Calu3 (cell line): Measurements from ENCODE around the gene TDRD9. TPM values are rescaled to one million over a fixed set of nuclear protein-coding genes. Genes with fewer than 3 reads are reported as not detected.
A peak's percentile ranks its signal among the peaks of the same experiment; 100 is the strongest.

Experiments
- BruUV-seq: library from RNA; stranded (reverse); fragments of 400-500 nt; replicated peaks from 2 replicates; lab custom pipeline; 2021; lab: Mats Ljungman, UMichigan
- CTCF ChIA-PET: fragments of 300-600 bp; sonication (Branson Sonifier 250); formaldehyde crosslinking; loops from one replicate; lab custom pipeline; 2022; ENCODE audit warnings: antibody characterized with exemption; lab: Charles Lee
- DNase-seq: peaks from one replicate; pipeline ENCODE4 v3.0.0; 2022
- H3K27ac Mint-ChIP-seq: one replicate; pipeline ENCODE4 v1.8.0; 2022; ENCODE audit warnings: mixed read lengths; ENCODE audit not compliant: unreplicated experiment
- H3K27me3 Mint-ChIP-seq: one replicate; pipeline ENCODE4 v1.8.0; 2022; ENCODE audit warnings: mixed read lengths; ENCODE audit not compliant: unreplicated experiment
- H3K36me3 Mint-ChIP-seq: one replicate; pipeline ENCODE4 v1.8.0; 2022; ENCODE audit warnings: mild to moderate bottlenecking, moderate library complexity, mixed read lengths; ENCODE audit not compliant: insufficient read depth, unreplicated experiment
- H3K4me1 Mint-ChIP-seq: one replicate; pipeline ENCODE4 v1.8.0; 2022; ENCODE audit warnings: mild to moderate bottlenecking, low read depth, mixed read lengths; ENCODE audit not compliant: unreplicated experiment
- H3K4me3 Mint-ChIP-seq: one replicate; pipeline ENCODE4 v1.8.0; 2022; ENCODE audit warnings: mild to moderate bottlenecking, low read depth, moderate library complexity, mixed read lengths; ENCODE audit not compliant: unreplicated experiment
- H3K9me3 Mint-ChIP-seq: one replicate; pipeline ENCODE4 v1.8.0; 2022; ENCODE audit warnings: low read depth, mixed read lengths; ENCODE audit not compliant: unreplicated experiment
- intact Hi-C: fragments of 100-400 bp; cut with micrococcal nuclease; formaldehyde crosslinking; loops from one replicate; pipeline ENCODE4 v1.10.0; 2022; ENCODE audit not compliant: unreplicated experiment
- total RNA-seq: library from RNA; stranded (reverse); gene quantifications from 2 replicates; pipeline ENCODE4 v1.2.3, GENCODE V29; 2022
- TF ChIP-seq, protein P1 (sequence below): fragments of 200-600 bp; IDR thresholded peaks from one replicate; pipeline ENCODE4 v1.8.0; 2022; ENCODE audit warnings: antibody characterized with exemption; ENCODE audit not compliant: unreplicated experiment

TDRD9 gene
- total RNA-seq, 1 experiment from 2014 or later, result not detected

DNA sequence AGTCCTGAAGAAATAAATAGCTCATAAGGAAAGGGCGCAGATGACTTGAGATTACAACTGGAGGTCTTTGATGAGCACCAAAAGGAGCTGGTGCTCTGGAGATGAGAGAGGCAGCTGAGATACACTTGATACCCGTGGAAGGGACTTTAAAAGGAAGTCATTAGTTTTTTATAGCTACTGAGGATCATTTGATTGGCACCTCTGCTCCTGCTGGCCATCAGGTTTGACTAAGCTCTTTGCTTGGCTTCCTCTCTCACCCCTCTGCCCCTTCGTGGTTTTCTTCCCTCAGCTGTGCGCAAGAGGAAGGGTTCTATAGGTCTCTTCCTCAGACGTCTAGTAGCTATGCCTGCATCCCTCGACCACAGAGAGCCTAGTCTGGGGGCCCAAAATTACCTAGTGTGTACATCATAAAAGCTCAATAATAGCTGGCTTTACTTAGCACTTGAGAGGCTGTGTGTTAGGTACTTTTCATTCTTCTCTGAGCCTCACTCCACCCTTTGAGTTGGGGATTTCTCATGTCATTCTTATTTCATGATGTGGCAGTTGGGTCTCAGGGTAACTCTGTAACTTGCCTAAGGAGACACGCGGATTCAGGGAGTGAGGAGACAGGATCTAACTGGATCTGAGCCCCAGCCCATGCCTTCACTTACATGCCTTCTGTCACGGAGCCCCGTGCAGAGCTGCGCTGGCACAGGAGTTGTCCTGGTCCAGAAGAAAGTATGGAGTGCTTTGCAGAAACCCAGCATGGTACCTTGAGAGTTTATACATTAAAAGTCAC is 88.8 kb downstream of the TDRD9 start:
- Mint-ChIP-seq H3K27me3 (no peaks in the 10 kb centered on the region), H3K27ac (peak overlapping the region; percentile 50), H3K36me3 (no peaks in the 10 kb centered on the region), H3K4me3 (peak overlapping the region; percentile 28), H3K4me1 (peaks cover 38% of the 10 kb centered on the region), H3K9me3 (no peaks in the 10 kb centered on the region)
- TF ChIP-seq, protein P1, sequence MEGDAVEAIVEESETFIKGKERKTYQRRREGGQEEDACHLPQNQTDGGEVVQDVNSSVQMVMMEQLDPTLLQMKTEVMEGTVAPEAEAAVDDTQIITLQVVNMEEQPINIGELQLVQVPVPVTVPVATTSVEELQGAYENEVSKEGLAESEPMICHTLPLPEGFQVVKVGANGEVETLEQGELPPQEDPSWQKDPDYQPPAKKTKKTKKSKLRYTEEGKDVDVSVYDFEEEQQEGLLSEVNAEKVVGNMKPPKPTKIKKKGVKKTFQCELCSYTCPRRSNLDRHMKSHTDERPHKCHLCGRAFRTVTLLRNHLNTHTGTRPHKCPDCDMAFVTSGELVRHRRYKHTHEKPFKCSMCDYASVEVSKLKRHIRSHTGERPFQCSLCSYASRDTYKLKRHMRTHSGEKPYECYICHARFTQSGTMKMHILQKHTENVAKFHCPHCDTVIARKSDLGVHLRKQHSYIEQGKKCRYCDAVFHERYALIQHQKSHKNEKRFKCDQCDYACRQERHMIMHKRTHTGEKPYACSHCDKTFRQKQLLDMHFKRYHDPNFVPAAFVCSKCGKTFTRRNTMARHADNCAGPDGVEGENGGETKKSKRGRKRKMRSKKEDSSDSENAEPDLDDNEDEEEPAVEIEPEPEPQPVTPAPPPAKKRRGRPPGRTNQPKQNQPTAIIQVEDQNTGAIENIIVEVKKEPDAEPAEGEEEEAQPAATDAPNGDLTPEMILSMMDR, result no peak
- CTCF ChIA-PET, result interaction anchor here (0.6 to 1.0 kb wide), 2 partner anchors 9 to 450 kb away, joined by 3 to 4 read pairs; no protein-coding TSS in a partner anchor
- BruUV-seq, result no TSS peak
- no peak for DNase-seq
- intact Hi-C loops, result no loop called here

DNA sequence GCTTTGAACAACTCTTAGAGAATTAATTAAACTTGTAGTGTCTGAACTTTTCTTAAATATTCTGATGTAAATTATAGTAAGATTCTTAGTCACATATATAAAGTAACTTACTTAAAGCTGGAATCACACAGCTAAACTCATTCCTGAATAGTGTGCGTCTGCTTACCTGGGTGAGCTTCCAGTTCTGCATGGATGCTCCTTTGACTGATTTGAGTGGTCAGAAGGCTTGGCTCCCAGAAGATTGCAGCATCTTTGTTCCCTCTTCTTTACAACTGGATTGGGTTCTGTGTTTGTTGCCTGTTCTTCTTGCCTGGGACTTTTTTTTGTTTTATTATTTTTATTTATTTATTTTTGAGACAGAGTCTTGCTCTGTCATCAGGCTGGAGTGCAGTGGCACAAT is 90.8 kb downstream of the TDRD9 start:
- no peaks in the 10 kb centered on the region for H3K9me3 Mint-ChIP-seq
- H3K36me3 Mint-ChIP-seq, result no peaks in the 10 kb centered on the region
- no peak overlapping the region for H3K27ac Mint-ChIP-seq
- intact Hi-C loops, result no loop called here
- no peak for DNase-seq
- TF ChIP-seq, protein P1, result no peak
- CTCF ChIA-PET, result no interaction called here
- no TSS peak for BruUV-seq
- no peak overlapping the region for H3K4me3 Mint-ChIP-seq
- H3K27me3 Mint-ChIP-seq, result no peaks in the 10 kb centered on the region
- H3K4me1 Mint-ChIP-seq, result peaks cover 30% of the 10 kb centered on the region

DNA sequence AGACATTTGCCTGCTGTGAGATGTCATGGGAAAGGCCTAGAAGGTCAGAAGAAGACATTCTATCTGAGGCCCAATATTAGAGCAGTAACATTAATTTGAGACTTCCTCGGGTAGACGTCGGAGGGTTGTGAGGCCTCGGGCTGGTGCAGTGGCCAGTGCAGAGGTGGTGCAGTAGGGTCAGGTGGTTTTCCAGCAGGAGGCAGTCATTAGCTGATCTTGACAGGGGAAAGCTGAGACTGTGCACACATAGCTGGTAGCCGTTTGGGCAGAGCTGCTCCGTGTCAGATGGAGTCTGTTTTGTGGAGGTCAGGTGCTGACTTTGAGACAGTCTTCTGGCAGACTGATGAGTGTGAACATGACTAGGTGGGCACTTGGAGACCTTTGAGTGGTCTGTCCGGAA is 91.5 kb downstream of the TDRD9 start:
- CTCF ChIA-PET, result no interaction called here
- no peaks in the 10 kb centered on the region for H3K9me3 Mint-ChIP-seq
- H3K4me3 Mint-ChIP-seq, result no peak overlapping the region
- no TSS peak for BruUV-seq
- DNase-seq, result no peak
- no peaks in the 10 kb centered on the region for H3K36me3 Mint-ChIP-seq
- intact Hi-C loops, result no loop called here
- H3K4me1 Mint-ChIP-seq, result peaks cover 23% of the 10 kb centered on the region
- H3K27me3 Mint-ChIP-seq, result no peaks in the 10 kb centered on the region
- TF ChIP-seq, protein P1, result no peak
- H3K27ac Mint-ChIP-seq, result no peak overlapping the region

DNA sequence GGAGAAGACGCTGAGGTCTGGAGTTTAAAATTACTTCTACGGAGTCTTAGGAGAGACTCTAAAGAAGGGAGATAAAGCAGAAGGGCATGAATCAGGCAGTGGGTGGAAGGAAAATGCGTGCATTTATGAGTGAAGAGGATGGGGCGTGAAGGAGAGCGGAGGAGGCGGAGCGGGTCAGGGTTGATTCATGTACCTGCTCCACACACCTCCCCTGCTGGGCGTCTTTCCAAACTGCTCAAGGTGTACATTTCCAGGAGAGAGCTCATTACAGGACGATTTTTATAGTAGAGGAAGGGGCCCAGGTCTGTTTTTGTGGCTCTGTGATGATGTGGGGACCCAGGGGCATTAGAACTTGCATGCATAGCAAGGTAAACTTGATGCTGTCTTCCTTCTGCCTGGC is 92.2 kb downstream of the TDRD9 start:
- Mint-ChIP-seq H3K9me3 (no peaks in the 10 kb centered on the region), H3K36me3 (no peaks in the 10 kb centered on the region), H3K4me1 (peaks cover 17% of the 10 kb centered on the region), H3K27ac (no peak overlapping the region), H3K4me3 (no peak overlapping the region), H3K27me3 (no peaks in the 10 kb centered on the region)
- BruUV-seq, result no TSS peak
- intact Hi-C loops, result no loop called here
- TF ChIP-seq, protein P1, result no peak
- CTCF ChIA-PET, result no interaction called here
- no peak for DNase-seq
